Neuronal stem cell (in vitro differentiated cells): Measurements from ENCODE around the gene CYBRD1. TPM values are rescaled to one million over a fixed set of nuclear protein-coding genes. Genes with fewer than 3 reads are reported as not detected.
A peak's percentile ranks its signal among the peaks of the same experiment; 100 is the strongest.

Experiments used
- DNase-seq: peaks from one replicate; pipeline ENCODE4 v3.0.0-alpha.2; 2013; ENCODE audit warnings: low spot score
- H2AFZ ChIP-seq: one replicate; pipeline ENCODE4 v1.6.1; 2013; ENCODE audit warnings: mild to moderate bottlenecking, low read length, inconsistent platforms
- H2AK5ac ChIP-seq: 2 replicates; pipeline ENCODE4 v1.6.1; 2013; ENCODE audit warnings: low read depth, mild to moderate bottlenecking, inconsistent platforms, low read length, moderate library complexity, mixed read lengths
- H2BK120ac ChIP-seq: 2 replicates; pipeline ENCODE4 v1.6.1; 2013; ENCODE audit warnings: low read depth, mild to moderate bottlenecking, inconsistent platforms, low read length, moderate library complexity, mixed read lengths
- H2BK12ac ChIP-seq: one replicate; pipeline ENCODE4 v1.6.1; 2013; ENCODE audit warnings: low read length, inconsistent platforms
- H2BK15ac ChIP-seq: 2 replicates; pipeline ENCODE4 v1.6.1; 2013; ENCODE audit warnings: mild to moderate bottlenecking, low read length, inconsistent platforms, mixed read lengths
- H2BK5ac ChIP-seq: one replicate; pipeline ENCODE4 v1.6.1; 2013; ENCODE audit warnings: inconsistent platforms, mild to moderate bottlenecking, low read length, moderate library complexity
- H3K14ac ChIP-seq: one replicate; pipeline ENCODE4 v1.6.1; 2013; ENCODE audit warnings: low read length, inconsistent platforms
- H3K18ac ChIP-seq: 2 replicates; pipeline ENCODE4 v1.6.1; 2013; ENCODE audit warnings: low read length, inconsistent platforms
- H3K23ac ChIP-seq: 2 replicates; pipeline ENCODE4 v1.6.1; 2013; ENCODE audit warnings: low read depth, mild to moderate bottlenecking, mixed read lengths, low read length, inconsistent platforms; ENCODE audit not compliant: poor library complexity
- H3K27ac ChIP-seq: replicated peaks from 3 replicates; pipeline ENCODE4 v1.5.1; 2013; ENCODE audit warnings: low read length, inconsistent platforms
- H3K27me3 ChIP-seq, 3 experiments: 2 replicates each; pipeline ENCODE4 v1.6.1; 2013; ENCODE audit warnings: low read length in 3 of 3, mild to moderate bottlenecking in 2 of 3, inconsistent platforms in 1 of 3, low read depth in 1 of 3, mixed read lengths in 1 of 3, moderate library complexity in 1 of 3; ENCODE audit not compliant: control insufficient read depth in 3 of 3, insufficient read depth in 3 of 3
- H3K36me3 ChIP-seq, 2 donors: replicated peaks in 1 of 2; 2 replicates each; pipeline ENCODE4 v1.6.1; 2013; ENCODE audit warnings: low read length in 2 of 2; ENCODE audit not compliant: control insufficient read depth in 2 of 2, insufficient read depth in 2 of 2
- H3K4ac ChIP-seq: 2 replicates; pipeline ENCODE4 v1.6.1; 2013; ENCODE audit warnings: inconsistent platforms, mild to moderate bottlenecking, low read length, moderate library complexity
- H3K4me1 ChIP-seq, 2 donors: 1 replicate in 1 of 2; 2 replicates in 1 of 2; pipeline ENCODE4 v1.6.1; 2013; ENCODE audit warnings: low read length in 2 of 2, low read depth in 1 of 2; ENCODE audit not compliant: control insufficient read depth in 2 of 2, insufficient read depth in 1 of 2
- H3K4me2 ChIP-seq: one replicate; pipeline ENCODE4 v1.6.1; 2013; ENCODE audit warnings: mild to moderate bottlenecking, low read length, inconsistent platforms; ENCODE audit not compliant: insufficient read depth, poor library complexity, severe bottlenecking
- H3K4me3 ChIP-seq, 2 donors: 2 replicates each; pipeline ENCODE4 v1.5.1; 2013; ENCODE audit warnings: low read length in 2 of 2, mild to moderate bottlenecking in 2 of 2, inconsistent platforms in 1 of 2, moderate library complexity in 1 of 2
- H3K79me1 ChIP-seq: one replicate; pipeline ENCODE4 v1.6.1; 2013; ENCODE audit warnings: low read depth, mild to moderate bottlenecking, inconsistent platforms, low read length, moderate library complexity
- H3K9ac ChIP-seq: one replicate; pipeline ENCODE4 v1.6.1; 2013; ENCODE audit warnings: mild to moderate bottlenecking, low read depth, low read length, inconsistent platforms; ENCODE audit not compliant: poor library complexity
- H3K9me3 ChIP-seq, 2 donors: replicated peaks in 1 of 2; 2 replicates each; pipeline versions ENCODE3 to v1.6.1; 2013; ENCODE audit warnings: low read length in 2 of 2, mild to moderate bottlenecking in 2 of 2, inconsistent platforms in 1 of 2, low read depth in 1 of 2, mixed read lengths in 1 of 2, moderate library complexity in 1 of 2; ENCODE audit not compliant: control insufficient read depth in 2 of 2, insufficient read depth in 1 of 2
- H4K8ac ChIP-seq: one replicate; pipeline ENCODE4 v1.6.1; 2013; ENCODE audit warnings: low read depth, mild to moderate bottlenecking, inconsistent platforms, low read length, moderate library complexity
- H4K91ac ChIP-seq: one replicate; pipeline ENCODE4 v1.6.1; 2013; ENCODE audit warnings: low read length, low read depth, mild to moderate bottlenecking, inconsistent platforms; ENCODE audit not compliant: poor library complexity
- WGBS, 2 donors: extraction: QIAGEN DNeasy Blood & Tissue Kit; methylation state at CpG; one replicate each; pipeline ENCODE4 v1.1.7; 2013; ENCODE audit warnings: missing lambda C conversion rate in 2 of 2, mixed read lengths in 1 of 2; ENCODE audit not compliant: insufficient read length in 2 of 2, insufficient replicate concordance in 1 of 2; ENCODE audit errors: extremely low coverage in 2 of 2; 5-methylcytosine and 5-hydroxymethylcytosine counted together
- polyA plus RNA-seq, 2 experiments: library from polyadenylated mRNA; stranded (reverse); fragments of 200-250 nt; gene quantifications; one replicate each; pipeline ENCODE4 v1.2.3, GENCODE V29; 2013

The CYBRD1 gene, protein sequence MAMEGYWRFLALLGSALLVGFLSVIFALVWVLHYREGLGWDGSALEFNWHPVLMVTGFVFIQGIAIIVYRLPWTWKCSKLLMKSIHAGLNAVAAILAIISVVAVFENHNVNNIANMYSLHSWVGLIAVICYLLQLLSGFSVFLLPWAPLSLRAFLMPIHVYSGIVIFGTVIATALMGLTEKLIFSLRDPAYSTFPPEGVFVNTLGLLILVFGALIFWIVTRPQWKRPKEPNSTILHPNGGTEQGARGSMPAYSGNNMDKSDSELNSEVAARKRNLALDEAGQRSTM
- polyA plus RNA-seq (2013, experiment 1 of 2), result 6.9 TPM
- polyA plus RNA-seq (2013, experiment 2 of 2), result 6.5 TPM

GRCh38 chr2:171522052-171522787 lies at the start of gene CYBRD1:
CYBRD1 (plus strand) TSS chr2:171522474; CDS start chr2:171522546, 72 bp downstream.
- Histone ChIP-seq H3K9me3 (no peaks in the 10 kb centered on the region), H3K4ac (no peak within 1 kb of the TSS), H2AFZ (peak within 1 kb of the TSS; percentile 95), H2AK5ac (peak within 1 kb of the TSS; percentile 42), H3K4me2 (peak within 1 kb of the TSS; percentile 94), H2BK120ac (peak within 1 kb of the TSS; percentile 84), H3K23ac (peak within 1 kb of the TSS; percentile 68), H2BK5ac (peak within 1 kb of the TSS; percentile 26), H4K8ac (peak within 1 kb of the TSS; percentile 84), H4K91ac (peak within 1 kb of the TSS; percentile 24), H3K4me3 (peak within 1 kb of the TSS; percentile 89 to 94), H3K79me1 (no peaks in the 10 kb centered on the region), H2BK12ac (no peak within 1 kb of the TSS), H3K14ac (peak within 1 kb of the TSS; percentile 99), H3K4me1 (peaks cover 5 to 15% of the 10 kb centered on the region in 2 donors), H3K36me3 (peaks cover 0 to 2% of the 10 kb centered on the region in 2 donors), H3K9ac (peak within 1 kb of the TSS; percentile 94), H3K18ac (peak within 1 kb of the TSS; percentile 98), H3K27me3 (no peaks in the 10 kb centered on the region), H2BK15ac (peak within 1 kb of the TSS; percentile 86), H3K27ac (peak within 1 kb of the TSS; percentile 74)
- no CpG with 5 or more reads among the region's 45 CpGs for WGBS, 2 donors
- DNase-seq, result peak; percentile 29

GRCh38 chr2:171475979-171476378 lies 46.3 kb upstream of the CYBRD1 start:
- peaks cover 7 to 90% of the 10 kb centered on the region in 2 donors for H3K36me3 ChIP-seq
- H2BK15ac ChIP-seq, result no peak overlapping the region
- H2AFZ ChIP-seq, result no peak overlapping the region
- no peak overlapping the region for H3K18ac ChIP-seq
- H3K4me3 ChIP-seq, result no peak overlapping the region
- no peak overlapping the region for H3K4me2 ChIP-seq
- DNase-seq, result no peak
- WGBS, 2 donors, result no CpG with 5 or more reads among the region's 1 CpG
- H3K27ac ChIP-seq, result no peak overlapping the region
- no peak overlapping the region for H2BK5ac ChIP-seq
- H3K14ac ChIP-seq, result no peak overlapping the region
- H3K4me1 ChIP-seq, result no peaks in the 10 kb centered on the region
- no peaks in the 10 kb centered on the region for H3K79me1 ChIP-seq
- H3K27me3 ChIP-seq, result no peaks in the 10 kb centered on the region
- no peak overlapping the region for H3K23ac ChIP-seq
- H4K8ac ChIP-seq, result no peak overlapping the region
- no peak overlapping the region for H2AK5ac ChIP-seq
- H2BK12ac ChIP-seq, result no peak overlapping the region
- H3K9me3 ChIP-seq, result no peaks in the 10 kb centered on the region
- no peak overlapping the region for H2BK120ac ChIP-seq
- no peak overlapping the region for H4K91ac ChIP-seq
- no peak overlapping the region for H3K4ac ChIP-seq
- H3K9ac ChIP-seq, result no peak overlapping the region

DNA sequence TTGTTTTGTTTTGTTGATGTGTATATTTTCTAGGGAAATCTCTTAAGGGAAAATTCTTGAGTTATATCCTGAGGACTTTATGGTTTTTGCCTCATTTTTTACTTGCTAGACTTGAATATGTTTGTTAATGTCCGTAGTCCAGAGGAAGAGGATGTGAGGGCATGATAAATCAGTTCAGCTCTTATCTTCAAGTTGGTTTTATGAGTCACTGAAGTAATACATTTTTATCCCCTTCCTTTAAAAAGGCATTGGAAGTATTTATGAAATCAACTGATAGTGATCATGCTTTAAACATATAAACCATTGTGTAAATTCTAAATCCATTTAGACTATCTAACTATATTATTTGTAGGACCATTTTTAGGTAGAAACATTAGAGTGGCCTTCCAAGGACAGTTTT lies 43.9 kb upstream of the CYBRD1 start:
- Histone ChIP-seq H4K8ac (no peak overlapping the region), H3K27me3 (no peaks in the 10 kb centered on the region)
- WGBS, 2 donors, result no CpG with 5 or more reads among the region's 1 CpG

More for the DNA sequence above, 43.9 kb upstream of the CYBRD1 start:
- Histone ChIP-seq H2BK120ac (no peak overlapping the region), H3K9me3 (no peaks in the 10 kb centered on the region), H3K27ac (no peak overlapping the region), H2AK5ac (no peak overlapping the region), H3K4me1 (peaks cover 0 to 9% of the 10 kb centered on the region in 2 donors), H2BK12ac (no peak overlapping the region), H4K91ac (no peak overlapping the region), H3K36me3 (peaks cover 7 to 90% of the 10 kb centered on the region in 2 donors), H3K4ac (no peak overlapping the region), H2AFZ (no peak overlapping the region), H3K18ac (no peak overlapping the region), H2BK15ac (no peak overlapping the region), H3K79me1 (no peaks in the 10 kb centered on the region), H2BK5ac (no peak overlapping the region), H3K4me2 (no peak overlapping the region), H3K4me3 (no peak overlapping the region), H3K9ac (no peak overlapping the region), H3K14ac (no peak overlapping the region), H3K23ac (no peak overlapping the region)
- DNase-seq, result no peak
